ENCODE results near the gene DYRK2. TPM values are rescaled to one million over a fixed set of nuclear protein-coding genes. Genes with fewer than 3 reads are reported as not detected.
"Not testable (repeated sequence)": the region's sequence is repeated elsewhere in the genome, so short reads cannot be mapped to it uniquely, and the experiment has no call there.

DYRK2 gene
- total RNA-seq, 1 experiment from 2014 or later = 21.5 TPM

- peaks cover 22% of the 10 kb centered on the region for H4K20me1 ChIP-seq (ENCODE audit: insufficient read depth, low read depth, low read length)
- H3K9me3 ChIP-seq (ENCODE audit: low read length) = no peaks in the 10 kb centered on the region
- no peak for DNase-seq
- H3K27ac ChIP-seq (ENCODE audit: low read length) = no peak overlapping the region
- H3K4me3 ChIP-seq (ENCODE audit: low read length) = no peak overlapping the region
- no peak overlapping the region for H3K9ac ChIP-seq (ENCODE audit: low read length)
- no peaks in the 10 kb centered on the region for H3K9me2 ChIP-seq (replicated peaks; ENCODE audit: insufficient read depth, low read length)
- peaks cover 17% of the 10 kb centered on the region for H3K79me2 ChIP-seq (ENCODE audit: low read length)
- H3K27me3 ChIP-seq (ENCODE audit: low read length) = no peaks in the 10 kb centered on the region
- peaks cover 10% of the 10 kb centered on the region; the same call in 1 of the 2 replicates for H3K36me3 ChIP-seq (ENCODE audit: insufficient read depth, low read length)
- H3K4me2 ChIP-seq (ENCODE audit: low read depth, low read length, poor library complexity, severe bottlenecking) = no peak overlapping the region
- no peak overlapping the region for H2AFZ ChIP-seq (ENCODE audit: low read length)
- H3K4me1 ChIP-seq (ENCODE audit: low read length) = 0 out of 2 replicates have a peak, but pooled peaks cover 5% of the 10 kb centered on the region
These were observed 18.9 kb downstream of the DYRK2 start for GRCh38 chr12:67667276-67668073.

- Histone ChIP-seq H3K27ac (ENCODE audit: low read length) (no peak overlapping the region), H3K4me1 (ENCODE audit: low read length) (0 out of 2 replicates have a peak, but pooled peaks cover 5% of the 10 kb centered on the region), H3K9me2 (replicated peaks; ENCODE audit: insufficient read depth, low read length) (no peaks in the 10 kb centered on the region), H2AFZ (ENCODE audit: low read length) (no peak overlapping the region), H3K9ac (ENCODE audit: low read length) (no peak overlapping the region), H3K79me2 (ENCODE audit: low read length) (0 out of 2 replicates have a peak, but pooled peaks cover 3% of the 10 kb centered on the region), H3K27me3 (ENCODE audit: low read length) (no peaks in the 10 kb centered on the region), H4K20me1 (ENCODE audit: insufficient read depth, low read depth, low read length) (peaks cover 4% of the 10 kb centered on the region; the same call in 1 of the 2 replicates), H3K36me3 (ENCODE audit: insufficient read depth, low read length) (no peaks in the 10 kb centered on the region; the same call in 1 of the 2 replicates), H3K4me2 (ENCODE audit: low read depth, low read length, poor library complexity, severe bottlenecking) (no peak overlapping the region), H3K4me3 (ENCODE audit: low read length) (no peak overlapping the region), H3K9me3 (ENCODE audit: low read length) (no peaks in the 10 kb centered on the region)
- DNase-seq = no peak
These were observed 20.8 kb downstream of the DYRK2 start for GRCh38 chr12:67669217-67669933.

- Histone ChIP-seq H3K9me3 (ENCODE audit: low read length) (no peaks in the 10 kb centered on the region), H3K4me1 (ENCODE audit: low read length) (0 out of 2 replicates have a peak, but pooled peaks cover 5% of the 10 kb centered on the region), H3K27ac (ENCODE audit: low read length) (no peak overlapping the region), H3K9me2 (replicated peaks; ENCODE audit: insufficient read depth, low read length) (no peaks in the 10 kb centered on the region), H3K36me3 (ENCODE audit: insufficient read depth, low read length) (no peaks in the 10 kb centered on the region), H2AFZ (ENCODE audit: low read length) (no peak overlapping the region), H3K79me2 (ENCODE audit: low read length) (no peaks in the 10 kb centered on the region), H3K27me3 (ENCODE audit: low read length) (no peaks in the 10 kb centered on the region), H4K20me1 (ENCODE audit: insufficient read depth, low read depth, low read length) (no peaks in the 10 kb centered on the region), H3K9ac (ENCODE audit: low read length) (no peak overlapping the region), H3K4me2 (ENCODE audit: low read depth, low read length, poor library complexity, severe bottlenecking) (no peak overlapping the region), H3K4me3 (ENCODE audit: low read length) (no peak overlapping the region)
- DNase-seq = no peak
These were observed 21.5 kb downstream of the DYRK2 start for GRCh38 chr12:67669934-67670631.

GRCh38 chr12:67671419-67671818 is 22.9 kb downstream of the DYRK2 start:
- H3K27me3 ChIP-seq (ENCODE audit: low read length) = no peaks in the 10 kb centered on the region
- DNase-seq = no peak
- no peak overlapping the region for H3K4me2 ChIP-seq (ENCODE audit: low read depth, low read length, poor library complexity, severe bottlenecking)
- H3K27ac ChIP-seq (ENCODE audit: low read length) = no peak overlapping the region
- H3K4me3 ChIP-seq (ENCODE audit: low read length) = no peak overlapping the region
- no peaks in the 10 kb centered on the region for H3K36me3 ChIP-seq (ENCODE audit: insufficient read depth, low read length)
- H3K9ac ChIP-seq (ENCODE audit: low read length) = no peak overlapping the region
- no peaks in the 10 kb centered on the region for H3K9me2 ChIP-seq (replicated peaks; ENCODE audit: insufficient read depth, low read length)
- no peaks in the 10 kb centered on the region for H3K9me3 ChIP-seq (ENCODE audit: low read length)
- H3K4me1 ChIP-seq (ENCODE audit: low read length) = no peaks in the 10 kb centered on the region
- H2AFZ ChIP-seq (ENCODE audit: low read length) = no peak overlapping the region
- no peaks in the 10 kb centered on the region for H3K79me2 ChIP-seq (ENCODE audit: low read length)
- no peaks in the 10 kb centered on the region for H4K20me1 ChIP-seq (ENCODE audit: insufficient read depth, low read depth, low read length)

- Histone ChIP-seq H3K9me3 (ENCODE audit: low read length) (no peaks in the 10 kb centered on the region), H3K9ac (ENCODE audit: low read length) (no peak overlapping the region), H3K27ac (ENCODE audit: low read length) (no peak overlapping the region), H3K4me1 (ENCODE audit: low read length) (no peaks in the 10 kb centered on the region), H3K4me3 (ENCODE audit: low read length) (no peak overlapping the region), H3K9me2 (replicated peaks; ENCODE audit: insufficient read depth, low read length) (no peaks in the 10 kb centered on the region), H3K79me2 (ENCODE audit: low read length) (no peaks in the 10 kb centered on the region), H3K36me3 (ENCODE audit: insufficient read depth, low read length) (no peaks in the 10 kb centered on the region), H2AFZ (ENCODE audit: low read length) (no peak overlapping the region), H3K4me2 (ENCODE audit: low read depth, low read length, poor library complexity, severe bottlenecking) (no peak overlapping the region), H4K20me1 (ENCODE audit: insufficient read depth, low read depth, low read length) (no peaks in the 10 kb centered on the region), H3K27me3 (ENCODE audit: low read length) (no peaks in the 10 kb centered on the region)
- no peak for DNase-seq
These were observed 23.3 kb downstream of the DYRK2 start for GRCh38 chr12:67671892-67672291.

GRCh38 chr12:67672507-67672906 is 24.0 kb downstream of the DYRK2 start:
- not testable (repeated sequence) for H3K36me3 ChIP-seq (ENCODE audit: insufficient read depth, low read length); H3K9ac ChIP-seq (ENCODE audit: low read length); H2AFZ ChIP-seq (ENCODE audit: low read length); H3K9me2 ChIP-seq (replicated peaks; ENCODE audit: insufficient read depth, low read length); H3K27ac ChIP-seq (ENCODE audit: low read length); H3K79me2 ChIP-seq (ENCODE audit: low read length); H3K4me1 ChIP-seq (ENCODE audit: low read length); H3K27me3 ChIP-seq (ENCODE audit: low read length); H3K4me3 ChIP-seq (ENCODE audit: low read length); DNase-seq; H3K9me3 ChIP-seq (ENCODE audit: low read length); H4K20me1 ChIP-seq (ENCODE audit: insufficient read depth, low read depth, low read length); H3K4me2 ChIP-seq (ENCODE audit: low read depth, low read length, poor library complexity, severe bottlenecking)

- not testable (repeated sequence) for H3K9me3 ChIP-seq (ENCODE audit: low read length); H3K4me3 ChIP-seq (ENCODE audit: low read length); H3K27me3 ChIP-seq (ENCODE audit: low read length); H3K79me2 ChIP-seq (ENCODE audit: low read length); H4K20me1 ChIP-seq (ENCODE audit: insufficient read depth, low read depth, low read length); H3K9ac ChIP-seq (ENCODE audit: low read length); H3K4me2 ChIP-seq (ENCODE audit: low read depth, low read length, poor library complexity, severe bottlenecking); H2AFZ ChIP-seq (ENCODE audit: low read length); DNase-seq; H3K9me2 ChIP-seq (replicated peaks; ENCODE audit: insufficient read depth, low read length); H3K27ac ChIP-seq (ENCODE audit: low read length); H3K4me1 ChIP-seq (ENCODE audit: low read length); H3K36me3 ChIP-seq (ENCODE audit: insufficient read depth, low read length)
These were observed 25.0 kb downstream of the DYRK2 start for GRCh38 chr12:67673509-67673908.

- no peaks in the 10 kb centered on the region for H3K9me2 ChIP-seq (replicated peaks; ENCODE audit: insufficient read depth, low read length)
- no peaks in the 10 kb centered on the region for H3K36me3 ChIP-seq (ENCODE audit: insufficient read depth, low read length)
- H3K9ac ChIP-seq (ENCODE audit: low read length) = no peak overlapping the region
- H3K4me3 ChIP-seq (ENCODE audit: low read length) = no peak overlapping the region
- H3K79me2 ChIP-seq (ENCODE audit: low read length) = no peaks in the 10 kb centered on the region
- H3K27ac ChIP-seq (ENCODE audit: low read length) = no peak overlapping the region
- no peaks in the 10 kb centered on the region for H3K27me3 ChIP-seq (ENCODE audit: low read length)
- H3K4me2 ChIP-seq (ENCODE audit: low read depth, low read length, poor library complexity, severe bottlenecking) = no peak overlapping the region
- H4K20me1 ChIP-seq (ENCODE audit: insufficient read depth, low read depth, low read length) = no peaks in the 10 kb centered on the region
- no peak for DNase-seq
- no peaks in the 10 kb centered on the region for H3K9me3 ChIP-seq (ENCODE audit: low read length)
- H3K4me1 ChIP-seq (ENCODE audit: low read length) = peaks cover 5% of the 10 kb centered on the region; the same call in 1 of the 2 replicates
- H2AFZ ChIP-seq (ENCODE audit: low read length) = no peak overlapping the region
These were observed 25.9 kb downstream of the DYRK2 start for GRCh38 chr12:67674417-67674816.

All from Karpas-422 (cell line).